ENCODE data around the gene GLIS1. TPM values are rescaled to one million over a fixed set of nuclear protein-coding genes. Genes with fewer than 3 reads are reported as not detected.

The GLIS1 gene
- total RNA-seq, 2 donors from 2014 or later, result 2.6 TPM; not detected in 1

- no peaks in the 10 kb centered on the region for H3K36me3 ChIP-seq
- no peaks in the 10 kb centered on the region for H3K4me1 ChIP-seq (ENCODE audit: control insufficient read depth in 1 of 2, low read depth in 2 of 2)
- TF ChIP-seq CTCF (IDR thresholded peaks at IDR 0.05), result no peak
- H3K27me3 ChIP-seq (replicated peaks; ENCODE audit: insufficient read depth), result no peaks in the 10 kb centered on the region
- DNase-seq (ENCODE audit: low spot score) (no peak), ATAC-seq (ENCODE audit: insufficient number of reproducible peaks, low FRiP score, low read depth) (no peak)
- H3K4me3 ChIP-seq, result no peak overlapping the region
- H3K27ac ChIP-seq, result no peak overlapping the region
- H3K9me3 ChIP-seq, result no peaks in the 10 kb centered on the region
Observed at GRCh38 chr1:53660666-53661065, 78.3 kb downstream of the GLIS1 start.

- TF ChIP-seq CTCF (IDR thresholded peaks at IDR 0.05), result no peak
- Histone ChIP-seq H3K27me3 (replicated peaks; ENCODE audit: insufficient read depth) (no peaks in the 10 kb centered on the region), H3K4me1 (ENCODE audit: control insufficient read depth in 1 of 2, low read depth in 2 of 2) (no peaks in the 10 kb centered on the region), H3K9me3 (no peaks in the 10 kb centered on the region), H3K27ac (no peak overlapping the region), H3K36me3 (no peaks in the 10 kb centered on the region), H3K4me3 (no peak overlapping the region)
- ATAC-seq (ENCODE audit: insufficient number of reproducible peaks, low FRiP score, low read depth) (no peak), DNase-seq (ENCODE audit: low spot score) (no peak)
Observed at GRCh38 chr1:53659436-53659835, 79.5 kb downstream of the GLIS1 start.

GRCh38 chr1:53658489-53659230, 80.3 kb downstream of the GLIS1 start:
- ATAC-seq (ENCODE audit: insufficient number of reproducible peaks, low FRiP score, low read depth), result no peak
- no peak for TF ChIP-seq CTCF (IDR thresholded peaks at IDR 0.05)
- Histone ChIP-seq H3K9me3 (no peaks in the 10 kb centered on the region), H3K4me3 (no peak overlapping the region), H3K27ac (no peak overlapping the region), H3K36me3 (no peaks in the 10 kb centered on the region), H3K27me3 (replicated peaks; ENCODE audit: insufficient read depth) (no peaks in the 10 kb centered on the region), H3K4me1 (ENCODE audit: control insufficient read depth in 1 of 2, low read depth in 2 of 2) (no peaks in the 10 kb centered on the region)
- DNase-seq (ENCODE audit: low spot score), result no peak

- Histone ChIP-seq H3K4me3 (no peak overlapping the region), H3K27me3 (replicated peaks; ENCODE audit: insufficient read depth) (no peaks in the 10 kb centered on the region), H3K9me3 (no peaks in the 10 kb centered on the region), H3K4me1 (ENCODE audit: control insufficient read depth in 1 of 2, low read depth in 2 of 2) (no peaks in the 10 kb centered on the region), H3K27ac (no peak overlapping the region), H3K36me3 (no peaks in the 10 kb centered on the region)
- ATAC-seq (ENCODE audit: insufficient number of reproducible peaks, low FRiP score, low read depth) (no peak), DNase-seq (ENCODE audit: low spot score) (no peak)
- TF ChIP-seq CTCF (IDR thresholded peaks at IDR 0.05), result no peak
Observed at GRCh38 chr1:53657891-53658396, 81.0 kb downstream of the GLIS1 start.

- DNase-seq (ENCODE audit: low spot score), result no peak
Observed at GRCh38 chr1:53657531-53657805, 81.5 kb downstream of the GLIS1 start.

More at GRCh38 chr1:53657531-53657805, 81.5 kb downstream of the GLIS1 start:
- H3K9me3 ChIP-seq, result no peaks in the 10 kb centered on the region
- H3K4me3 ChIP-seq, result no peak overlapping the region
- H3K4me1 ChIP-seq (ENCODE audit: control insufficient read depth in 1 of 2, low read depth in 2 of 2), result no peaks in the 10 kb centered on the region
- H3K36me3 ChIP-seq, result no peaks in the 10 kb centered on the region
- H3K27ac ChIP-seq, result no peak overlapping the region
- H3K27me3 ChIP-seq (replicated peaks; ENCODE audit: insufficient read depth), result no peaks in the 10 kb centered on the region
- TF ChIP-seq CTCF (IDR thresholded peaks at IDR 0.05), result no peak
- no peak for ATAC-seq (ENCODE audit: insufficient number of reproducible peaks, low FRiP score, low read depth)

Data from thoracic aorta (tissue), 2 donors.